Activated CD4-positive, alpha-beta T cell treated with anti-CD3 and anti-CD28 coated beads, Interleukin-10, Interleukin-2, amounts not matched to agents 100 ng/mL and 50 ng/mL, durations not matched to agents 16 hours and 8 hours (primary cell): ENCODE data around the gene MGME1.

Source experiments
- DNase-seq: peaks from one replicate; pipeline ENCODE4 v3.0.0-alpha.2; 2020

MGME1 gene

GRCh38 chr20:18031888-18032509 is 63.2 kb downstream of the MGME1 start:
- DNase-seq, result no peak

DNA sequence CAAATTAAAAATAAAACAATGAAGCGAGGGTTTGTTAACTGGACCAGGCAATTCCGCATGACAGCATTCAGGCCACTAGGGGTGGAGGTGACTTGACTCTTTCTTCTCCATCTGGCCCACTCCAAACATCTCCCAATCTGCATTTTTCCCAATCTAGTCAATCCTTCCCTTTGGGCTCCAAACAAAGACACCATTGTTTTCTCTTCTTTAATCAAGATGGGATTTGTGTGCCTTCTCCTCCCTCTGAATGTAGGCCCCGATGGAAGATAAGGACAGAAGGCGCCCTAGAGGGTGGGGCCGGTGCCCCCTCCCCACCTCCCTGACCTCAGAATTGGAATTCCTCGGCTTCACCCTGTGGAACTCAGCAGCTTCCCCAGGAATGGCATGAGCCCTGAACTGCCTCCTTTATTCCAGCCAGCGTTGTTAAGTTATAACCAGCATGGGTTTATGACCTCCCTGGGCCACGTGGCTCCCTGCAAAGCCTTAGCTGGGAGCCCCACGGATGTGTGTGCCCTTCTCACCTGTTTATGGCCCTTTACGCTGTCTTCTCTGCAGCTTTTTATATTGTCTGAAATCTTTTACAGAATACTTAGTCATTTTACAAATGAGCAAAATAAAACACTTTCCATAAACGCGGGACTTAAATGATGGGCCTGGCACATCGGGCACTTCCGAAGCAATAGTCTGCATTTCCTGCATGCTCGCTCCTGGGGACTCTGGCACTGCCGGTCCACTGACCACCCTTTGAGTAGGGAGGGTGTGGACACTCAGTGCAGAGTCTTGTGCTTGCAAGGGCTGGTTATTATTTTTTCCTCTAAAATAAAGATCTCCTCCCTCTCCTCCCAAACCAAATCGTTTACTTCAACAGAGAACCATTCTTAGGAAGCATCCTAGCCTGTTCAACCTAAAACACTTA is 64.4 kb downstream of the MGME1 start:
- DNase-seq, result no peak

DNA sequence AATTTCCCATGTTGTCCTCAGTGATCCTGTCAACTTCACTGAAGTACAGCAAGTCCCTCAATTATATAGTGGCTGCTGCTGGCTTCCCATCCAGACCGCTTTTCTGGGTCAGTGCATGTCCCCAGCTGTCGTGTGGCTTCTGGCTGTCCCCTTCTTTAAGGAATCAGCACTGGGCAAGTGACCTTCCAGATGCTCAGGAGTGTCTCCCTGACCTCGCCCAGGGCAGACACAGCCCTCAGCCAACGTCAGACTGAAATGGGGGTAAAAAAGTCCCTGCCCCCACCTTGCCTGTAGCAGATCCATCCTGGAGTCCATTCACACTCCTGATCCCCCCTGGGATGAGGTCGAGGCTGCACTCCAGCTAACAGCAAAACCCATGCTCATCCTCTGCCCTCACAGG is 65.2 kb downstream of the MGME1 start:
- no peak for DNase-seq

GRCh38 chr20:18039063-18039462 is 70.2 kb downstream of the MGME1 start:
- DNase-seq, result no peak
